ENCODE results near the gene B3GNT5.

DNA sequence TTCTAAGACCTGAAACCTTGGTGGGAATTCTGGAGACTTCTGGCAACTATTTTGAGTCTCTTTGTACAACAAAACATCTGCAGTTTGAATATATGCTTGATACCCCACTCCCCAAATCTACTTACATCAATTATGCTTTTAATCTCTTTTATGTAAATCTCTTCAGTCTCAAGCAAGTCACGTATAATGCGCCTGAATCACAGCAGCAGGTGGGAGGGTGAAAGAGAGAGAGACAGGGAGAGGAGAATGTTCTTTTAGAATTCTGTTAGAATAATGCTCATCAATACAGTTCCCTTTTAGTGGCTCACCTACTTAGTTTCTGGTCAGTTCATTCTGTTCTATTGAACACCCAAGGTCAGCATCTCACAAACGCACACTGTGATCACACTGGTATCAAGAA is 22.2 kb upstream of the B3GNT5 start:
- TF ChIP-seq, protein P1, sequence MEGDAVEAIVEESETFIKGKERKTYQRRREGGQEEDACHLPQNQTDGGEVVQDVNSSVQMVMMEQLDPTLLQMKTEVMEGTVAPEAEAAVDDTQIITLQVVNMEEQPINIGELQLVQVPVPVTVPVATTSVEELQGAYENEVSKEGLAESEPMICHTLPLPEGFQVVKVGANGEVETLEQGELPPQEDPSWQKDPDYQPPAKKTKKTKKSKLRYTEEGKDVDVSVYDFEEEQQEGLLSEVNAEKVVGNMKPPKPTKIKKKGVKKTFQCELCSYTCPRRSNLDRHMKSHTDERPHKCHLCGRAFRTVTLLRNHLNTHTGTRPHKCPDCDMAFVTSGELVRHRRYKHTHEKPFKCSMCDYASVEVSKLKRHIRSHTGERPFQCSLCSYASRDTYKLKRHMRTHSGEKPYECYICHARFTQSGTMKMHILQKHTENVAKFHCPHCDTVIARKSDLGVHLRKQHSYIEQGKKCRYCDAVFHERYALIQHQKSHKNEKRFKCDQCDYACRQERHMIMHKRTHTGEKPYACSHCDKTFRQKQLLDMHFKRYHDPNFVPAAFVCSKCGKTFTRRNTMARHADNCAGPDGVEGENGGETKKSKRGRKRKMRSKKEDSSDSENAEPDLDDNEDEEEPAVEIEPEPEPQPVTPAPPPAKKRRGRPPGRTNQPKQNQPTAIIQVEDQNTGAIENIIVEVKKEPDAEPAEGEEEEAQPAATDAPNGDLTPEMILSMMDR (IDR thresholded peaks at IDR 0.05; ENCODE audit: low read depth, low read length) = no peak
- TF ChIP-seq POLR2A (IDR thresholded peaks at IDR 0.05; ENCODE audit: extremely low read depth, insufficient read length) = no peak
